Psoas muscle (tissue), 8 donors: ENCODE data around the gene CHIA. TPM values are rescaled to one million over a fixed set of nuclear protein-coding genes. Genes with fewer than 3 reads are reported as not detected.

Experiments used
- ATAC-seq, 4 donors: fragments of 200-7000 bp; cut with Tn5 transposase; one replicate each; pipeline ENCODE4 v1.9.1; 2020; ENCODE audit warnings: moderate library complexity in 3 of 4, mild to moderate bottlenecking in 2 of 4
- DNase-seq, 2 donors: peaks; one replicate each; pipeline ENCODE4 v3.0.0-alpha.2; 2020
- H3K27ac ChIP-seq: fragments of 200-600 bp; one replicate; pipeline ENCODE4 v1.8.0; 2022
- H3K27me3 ChIP-seq, 3 donors: fragments of 200-600 bp in 1 of 3; one replicate each; pipeline versions ENCODE4 v1.6.1 to v1.8.0; 2013 to 2022; ENCODE audit warnings: low read length in 2 of 3, mild to moderate bottlenecking in 2 of 3, moderate library complexity in 1 of 3; ENCODE audit not compliant: insufficient read depth in 3 of 3
- H3K36me3 ChIP-seq, 2 donors: fragments of 200-600 bp in 1 of 2; one replicate each; pipeline versions ENCODE4 v1.6.1 to v1.8.0; 2013 to 2022; ENCODE audit warnings: low read depth in 1 of 2, mild to moderate bottlenecking in 1 of 2, moderate library complexity in 1 of 2; ENCODE audit not compliant: insufficient read depth in 1 of 2
- H3K4me1 ChIP-seq: fragments of 200-600 bp; one replicate; pipeline ENCODE4 v1.8.0; 2022
- H3K4me3 ChIP-seq: fragments of 200-600 bp; one replicate; pipeline ENCODE4 v1.8.0; 2022; ENCODE audit warnings: mild to moderate bottlenecking
- H3K9me3 ChIP-seq: fragments of 200-600 bp; one replicate; pipeline ENCODE4 v1.8.0; 2022
- whole genome bisulfite sequencing, 3 donors: extraction: QIAGEN DNeasy Blood & Tissue Kit; methylation state at CpG; one replicate each; pipeline versions ENCODE4 v1.1.6 to v1.1.7; 2013; 5-methylcytosine and 5-hydroxymethylcytosine counted together
- intact Hi-C, 2 donors: fragments of 100-400 bp; cut with DNase I; formaldehyde crosslinking; loops; one replicate each; pipeline versions ENCODE4 v1.11.0 to v1.14.2; 2022
- polyA plus RNA-seq, 3 donors: library from polyadenylated mRNA; stranded (reverse); fragments of 200-250 nt; gene quantifications; one replicate each; pipeline ENCODE4 v1.2.3, GENCODE V29; 2013
- total RNA-seq, 4 donors: library from RNA; stranded (reverse); fragmentation: NEBNext Ultra II Directional in 2 of 4; extraction: Animal tissue kit (Norgen Biotek cat#: 25700) in 2 of 4; gene quantifications; one replicate each; pipeline versions ENCODE4 v1.2.1 to v1.2.4, GENCODE V29; 2021 to 2023
- TF ChIP-seq, protein P1 (sequence below): fragments of 200-600 bp; IDR thresholded peaks from one replicate; pipeline ENCODE4 v1.8.0; 2022; ENCODE audit warnings: antibody characterized with exemption
- donor health status: healthy with polysubstance abuse.
- donor health status: DM: no; HTN: no; CAD: no; lungs with moderate emphysema.
- donor health status: Bipolar disorder and iron deficiency.
- donor health status: healthy.
- donor health status: DM: yes; HTN: yes; CAD: no.
- donor health status: DM: no; HTN: no; CAD: no.
- donor health status: DM: no; HTN: no; CAD: no.
- donor health status: DM: yes; HTN: yes; CAD: no.

CHIA gene
- total and polyA plus RNA-seq, 7 donors, result 0.04 to 0.27 TPM; not detected in 5

DNA sequence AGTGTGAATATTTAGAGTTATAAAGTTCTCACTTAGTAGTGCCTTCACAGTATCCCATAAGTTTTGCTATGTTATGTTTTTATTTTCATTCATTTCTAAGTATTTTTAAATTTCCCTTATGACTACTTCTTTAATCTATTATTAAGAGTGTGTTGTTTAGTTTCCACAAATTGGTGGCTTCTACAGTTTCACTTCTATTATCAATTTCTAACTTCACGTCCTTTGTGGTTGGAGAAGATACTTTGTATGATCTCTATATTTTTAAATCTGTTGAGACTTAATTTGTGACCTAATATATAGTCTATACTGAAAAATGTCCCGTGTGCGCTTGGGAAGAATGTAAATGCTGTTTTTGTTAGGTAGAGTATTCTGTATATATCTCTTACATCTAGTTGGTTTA lies 11.7 kb downstream of the CHIA start:
- TF ChIP-seq, protein P1, sequence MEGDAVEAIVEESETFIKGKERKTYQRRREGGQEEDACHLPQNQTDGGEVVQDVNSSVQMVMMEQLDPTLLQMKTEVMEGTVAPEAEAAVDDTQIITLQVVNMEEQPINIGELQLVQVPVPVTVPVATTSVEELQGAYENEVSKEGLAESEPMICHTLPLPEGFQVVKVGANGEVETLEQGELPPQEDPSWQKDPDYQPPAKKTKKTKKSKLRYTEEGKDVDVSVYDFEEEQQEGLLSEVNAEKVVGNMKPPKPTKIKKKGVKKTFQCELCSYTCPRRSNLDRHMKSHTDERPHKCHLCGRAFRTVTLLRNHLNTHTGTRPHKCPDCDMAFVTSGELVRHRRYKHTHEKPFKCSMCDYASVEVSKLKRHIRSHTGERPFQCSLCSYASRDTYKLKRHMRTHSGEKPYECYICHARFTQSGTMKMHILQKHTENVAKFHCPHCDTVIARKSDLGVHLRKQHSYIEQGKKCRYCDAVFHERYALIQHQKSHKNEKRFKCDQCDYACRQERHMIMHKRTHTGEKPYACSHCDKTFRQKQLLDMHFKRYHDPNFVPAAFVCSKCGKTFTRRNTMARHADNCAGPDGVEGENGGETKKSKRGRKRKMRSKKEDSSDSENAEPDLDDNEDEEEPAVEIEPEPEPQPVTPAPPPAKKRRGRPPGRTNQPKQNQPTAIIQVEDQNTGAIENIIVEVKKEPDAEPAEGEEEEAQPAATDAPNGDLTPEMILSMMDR, result no peak
- intact Hi-C loops, result no loop called here
- DNase-seq, result no peak
- no peaks in the 10 kb centered on the region for H3K27me3 ChIP-seq
- no peak overlapping the region for H3K4me3 ChIP-seq
- H3K4me1 ChIP-seq, result no peaks in the 10 kb centered on the region
- WGBS, 3 donors, result 83 to 90% (median 86%) methylated on average over 3 of the region's 3 CpGs
- no peaks in the 10 kb centered on the region for H3K36me3 ChIP-seq
- no peak for ATAC-seq
- no peak overlapping the region for H3K27ac ChIP-seq
- peaks cover 16% of the 10 kb centered on the region for H3K9me3 ChIP-seq

DNA sequence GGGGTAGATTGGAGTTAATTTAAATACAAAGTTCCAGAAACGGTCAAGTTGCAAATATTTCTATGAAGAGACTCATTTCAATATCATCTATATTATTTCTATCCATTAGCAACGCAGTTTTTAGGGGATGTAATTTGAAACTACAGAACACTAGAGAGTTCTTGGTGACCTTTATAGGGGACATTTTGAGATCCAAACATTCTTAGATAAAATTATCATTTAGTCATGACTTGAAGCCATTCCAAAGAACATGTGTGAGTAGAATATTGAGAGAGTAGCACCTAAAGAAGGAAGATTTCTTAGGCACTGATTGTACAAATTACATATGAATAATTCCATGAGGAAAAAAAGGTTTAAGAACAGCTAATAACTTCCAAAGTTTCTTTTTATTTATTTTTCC lies 19.0 kb downstream of the CHIA start:
- TF ChIP-seq, protein P1, result no peak
- Histone ChIP-seq H3K9me3 (peaks cover 7% of the 10 kb centered on the region), H3K4me1 (peaks cover 4% of the 10 kb centered on the region), H3K4me3 (no peak overlapping the region), H3K36me3 (no peaks in the 10 kb centered on the region), H3K27me3 (peaks cover 0 to 2% (median 0%) of the 10 kb centered on the region in 3 donors), H3K27ac (no peak overlapping the region)
- 13 to 44% (median 19%) methylated on average over 2 of the region's 2 CpGs for WGBS, 3 donors
- DNase-seq, result no peak
- intact Hi-C loops, result no loop called here
- no peak for ATAC-seq

DNA sequence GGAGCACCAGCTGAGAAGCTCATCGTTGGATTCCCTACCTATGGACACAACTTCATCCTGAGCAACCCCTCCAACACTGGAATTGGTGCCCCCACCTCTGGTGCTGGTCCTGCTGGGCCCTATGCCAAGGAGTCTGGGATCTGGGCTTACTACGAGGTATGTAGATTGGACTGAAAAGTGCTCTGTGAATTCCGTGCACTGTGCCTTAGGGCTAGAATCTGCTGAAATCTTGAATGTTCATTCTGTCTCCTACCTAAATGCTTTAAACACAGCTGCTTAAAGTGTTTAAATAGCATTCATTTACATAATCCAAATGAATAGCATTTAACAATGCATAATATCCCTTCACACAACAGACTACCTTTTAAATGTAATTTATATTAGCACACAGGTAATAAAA lies 27.9 kb downstream of the CHIA start:
- Histone ChIP-seq H3K9me3 (no peaks in the 10 kb centered on the region), H3K36me3 (no peaks in the 10 kb centered on the region), H3K4me3 (no peak overlapping the region), H3K4me1 (no peaks in the 10 kb centered on the region), H3K27me3 (peaks cover 0 to 2% (median 0%) of the 10 kb centered on the region in 3 donors), H3K27ac (no peak overlapping the region)
- TF ChIP-seq, protein P1, result no peak
- no peak for ATAC-seq
- intact Hi-C loops, result no loop called here
- no peak for DNase-seq
- WGBS, 3 donors, result 67 to 77% (median 73%) methylated on average over 3 of the region's 3 CpGs

DNA sequence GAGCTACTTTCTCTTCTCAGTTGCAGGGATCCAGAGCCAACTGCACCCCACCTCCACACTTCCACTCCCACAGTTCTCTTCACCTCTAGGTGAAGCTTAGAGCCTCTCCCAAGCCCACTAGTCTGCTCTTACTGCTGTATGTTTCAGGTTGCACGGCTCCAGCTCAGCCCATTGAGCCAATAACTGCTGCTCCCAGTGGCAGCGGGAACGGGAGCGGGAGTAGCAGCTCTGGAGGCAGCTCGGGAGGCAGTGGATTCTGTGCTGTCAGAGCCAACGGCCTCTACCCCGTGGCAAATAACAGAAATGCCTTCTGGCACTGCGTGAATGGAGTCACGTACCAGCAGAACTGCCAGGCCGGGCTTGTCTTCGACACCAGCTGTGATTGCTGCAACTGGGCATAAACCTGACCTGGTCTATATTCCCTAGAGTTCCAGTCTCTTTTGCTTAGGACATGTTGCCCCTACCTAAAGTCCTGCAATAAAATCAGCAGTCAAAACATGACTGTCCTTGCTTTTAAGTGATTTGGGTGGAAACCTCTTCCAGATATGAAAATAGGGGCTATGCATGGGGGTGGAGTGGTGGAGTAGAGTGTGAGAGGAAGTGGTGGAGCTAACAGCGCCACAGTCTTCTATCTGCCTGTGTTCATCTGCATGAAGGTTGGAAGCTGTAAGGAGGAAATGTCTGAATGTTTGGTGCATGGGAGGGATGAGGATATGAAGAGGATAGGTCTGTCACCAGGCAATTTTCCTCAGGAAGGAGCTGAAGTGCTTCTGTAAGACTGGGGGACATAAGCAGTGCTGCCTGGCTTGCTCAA lies 29.6 kb downstream of the CHIA start:
- H3K36me3 ChIP-seq, result no peaks in the 10 kb centered on the region
- no peaks in the 10 kb centered on the region for H3K4me1 ChIP-seq
- intact Hi-C loops, result no loop called here
- no peaks in the 10 kb centered on the region for H3K9me3 ChIP-seq
- no peak for DNase-seq
- H3K27me3 ChIP-seq, result no peaks in the 10 kb centered on the region
- no peak overlapping the region for H3K27ac ChIP-seq
- ATAC-seq, result peak in 1 of 4 donors; percentile 39
- H3K4me3 ChIP-seq, result no peak overlapping the region
- 33 to 47% (median 35%) methylated on average over 12 of the region's 12 CpGs for WGBS, 3 donors
- TF ChIP-seq, protein P1, result no peak

DNA sequence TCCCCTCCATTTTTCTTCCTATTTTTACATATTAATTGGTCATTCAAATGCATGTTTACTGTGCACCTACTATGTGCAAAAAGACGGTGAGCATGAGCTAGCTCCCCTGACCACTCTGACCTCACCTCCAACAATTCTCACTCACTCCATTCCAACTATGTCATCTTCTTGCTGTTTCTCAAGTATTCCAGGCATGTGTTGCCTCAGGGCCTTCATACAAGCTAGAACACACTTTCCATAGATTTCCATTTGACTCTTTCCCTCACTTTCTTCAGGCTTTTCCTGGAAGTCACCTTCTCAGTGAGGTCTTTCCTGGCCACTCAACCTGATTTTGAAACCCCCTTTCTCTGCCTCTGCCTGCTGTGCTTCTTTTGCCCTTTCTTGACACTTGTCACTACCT lies 32.6 kb downstream of the CHIA start:
- H3K4me3 ChIP-seq, result no peak overlapping the region
- TF ChIP-seq, protein P1, result no peak
- H3K27ac ChIP-seq, result no peak overlapping the region
- WGBS, 3 donors, result 90 to 100% (median 93%) methylated on average over 1 of the region's 1 CpG
- no peaks in the 10 kb centered on the region for H3K27me3 ChIP-seq
- no peak for DNase-seq
- peaks cover 6% of the 10 kb centered on the region for H3K9me3 ChIP-seq
- H3K36me3 ChIP-seq, result no peaks in the 10 kb centered on the region
- intact Hi-C loops, result no loop called here
- H3K4me1 ChIP-seq, result no peaks in the 10 kb centered on the region
- ATAC-seq, result no peak
